Neural cell (in vitro differentiated cells): ENCODE results near the gene PPP3CA. TPM values are rescaled to one million over a fixed set of nuclear protein-coding genes. Genes with fewer than 3 reads are reported as not detected.

Experiments used
- H2AFZ ChIP-seq: fragments of 200-600, 300-800 bp; sonication (generic), shearing (Covaris generic); 2 replicates; pipeline ENCODE4 v1.6.0; 2014; ENCODE audit warnings: low read depth, mild to moderate bottlenecking, antibody characterized with exemption, low read length, moderate library complexity
- H3F3A ChIP-seq: fragments of 200-600 bp; shearing (Covaris generic); 2 replicates; pipeline ENCODE4 v1.6.1; 2016; ENCODE audit warnings: mild to moderate bottlenecking, moderate library complexity, mixed read lengths, antibody characterized with exemption, low read length; ENCODE audit not compliant: insufficient read depth, poor library complexity, severe bottlenecking
- H3K27ac ChIP-seq: fragments of 200-600, 300-800 bp; sonication (generic), shearing (Covaris generic); 2 replicates; pipeline ENCODE4 v1.5.1; 2014; ENCODE audit warnings: mild to moderate bottlenecking, low read length, moderate library complexity
- H3K27me3 ChIP-seq: fragments of 300-800, 200-600 bp; sonication (generic), shearing (Covaris generic); 2 replicates; pipeline ENCODE4 v1.6.0; 2014; ENCODE audit warnings: mild to moderate bottlenecking, low read depth, low read length, moderate library complexity; ENCODE audit not compliant: insufficient read depth
- H3K36me3 ChIP-seq: fragments of 300-800, 200-600 bp; sonication (generic), shearing (Covaris generic); 2 replicates; pipeline ENCODE4 v1.5.1; 2014; ENCODE audit warnings: mild to moderate bottlenecking, antibody characterized with exemption, low read length, moderate library complexity; ENCODE audit not compliant: insufficient read depth
- H3K4me2 ChIP-seq: fragments of 300-800, 200-600 bp; sonication (generic), shearing (Covaris generic); 2 replicates; pipeline ENCODE4 v1.6.0; 2014; ENCODE audit warnings: mild to moderate bottlenecking, low read length
- H3K4me3 ChIP-seq: fragments of 300-800, 200-600 bp; sonication (generic), shearing (Covaris generic); 2 replicates; pipeline ENCODE4 v1.5.1; 2014; ENCODE audit warnings: mild to moderate bottlenecking, low read length, moderate library complexity
- H3K79me2 ChIP-seq: fragments of 200-600 bp; shearing (Covaris generic); replicated peaks from 2 replicates; pipeline ENCODE4 v1.6.0; 2014; ENCODE audit warnings: mild to moderate bottlenecking, low read length, moderate library complexity; ENCODE audit not compliant: insufficient read depth
- H3K9ac ChIP-seq: fragments of 300-800, 200-600 bp; sonication (generic), shearing (Covaris generic); 2 replicates; pipeline ENCODE4 v1.6.1; 2016; ENCODE audit warnings: mild to moderate bottlenecking, low read length, mixed read lengths
- H3K9me2 ChIP-seq: fragments of 200-600 bp; shearing (Covaris generic); 2 replicates; pipeline ENCODE4 v1.6.1; 2016; ENCODE audit warnings: mild to moderate bottlenecking, low read length, mixed read lengths; ENCODE audit not compliant: insufficient read depth
- H3K9me3 ChIP-seq: fragments of 200-600, 300-800 bp; sonication (generic), shearing (Covaris generic); 2 replicates; pipeline ENCODE4 v1.6.1; 2016; ENCODE audit warnings: mild to moderate bottlenecking, mixed run types, low read length, moderate library complexity, mixed read lengths
- H4K20me1 ChIP-seq: fragments of 200-600 bp; shearing (Covaris generic); 2 replicates; pipeline ENCODE4 v1.6.1; 2016; ENCODE audit warnings: mild to moderate bottlenecking, mixed run types; ENCODE audit not compliant: insufficient read depth
- CTCF ChIP-seq: fragments of 450-650 bp; IDR thresholded peaks from 2 replicates; pipeline ENCODE4 v1.5.1; 2014; ENCODE audit warnings: antibody characterized with exemption, mild to moderate bottlenecking, moderate library complexity; ENCODE audit not compliant: poor library complexity, severe bottlenecking
- EP300 ChIP-seq: fragments of 450-650 bp; conservative IDR thresholded peaks from 2 replicates; pipeline ENCODE4 v1.6.1; 2014; ENCODE audit warnings: antibody characterized with exemption, mild to moderate bottlenecking, moderate library complexity; ENCODE audit not compliant: poor library complexity, severe bottlenecking
- EZH2 ChIP-seq: fragments of 200-600, 300-800 bp; shearing (Covaris generic), sonication (generic); IDR thresholded peaks from 2 replicates; pipeline ENCODE4 v1.6.1; 2014; ENCODE audit warnings: antibody characterized with exemption, low read length, borderline replicate concordance, mild to moderate bottlenecking; ENCODE audit not compliant: insufficient read depth, poor library complexity, severe bottlenecking
- MXI1 ChIP-seq: fragments of 450-650 bp; conservative IDR thresholded peaks from 2 replicates; pipeline ENCODE4 v1.6.1; 2014; ENCODE audit warnings: antibody characterized with exemption, mild to moderate bottlenecking; ENCODE audit not compliant: poor library complexity, severe bottlenecking
- POLR2AphosphoS5 ChIP-seq: IDR thresholded peaks from 2 replicates; pipeline ENCODE4 v1.6.1; 2012
- RAD21 ChIP-seq: fragments of 450-650 bp; conservative IDR thresholded peaks from 2 replicates; pipeline ENCODE4 v1.6.1; 2014; ENCODE audit warnings: antibody characterized with exemption, mild to moderate bottlenecking, moderate library complexity
- REST ChIP-seq: IDR thresholded peaks from 2 replicates; pipeline ENCODE4 v1.6.1; 2012; ENCODE audit warnings: borderline replicate concordance
- SMC3 ChIP-seq: fragments of 450-650 bp; conservative IDR thresholded peaks from 2 replicates; pipeline ENCODE4 v1.6.1; 2014; ENCODE audit warnings: antibody characterized with exemption, mild to moderate bottlenecking, moderate library complexity; ENCODE audit not compliant: poor library complexity
- TAF1 ChIP-seq: IDR thresholded peaks from 2 replicates; pipeline ENCODE4 v1.6.1; 2012; ENCODE audit warnings: low read depth
- polyA plus RNA-seq: library from polyadenylated mRNA; depleted of rRNA; stranded (reverse); fragments of >200 nt; gene quantifications from 2 replicates; pipeline ENCODE4 v1.2.3, GENCODE V29; 2014

PPP3CA gene
- polyA plus RNA-seq, 1 donor from 2014 or later: 78.2 TPM

GRCh38 chr4:101315041-101315440 lies 32.3 kb downstream of the PPP3CA start:
- Histone ChIP-seq H4K20me1 (no peaks in the 10 kb centered on the region), H3K36me3 (no peaks in the 10 kb centered on the region), H3K9ac (no peak overlapping the region), H3K79me2 (peaks cover 51% of the 10 kb centered on the region), H3K27ac (no peak overlapping the region), H3K9me3 (peaks cover under 1% of the 10 kb centered on the region), H3K27me3 (no peaks in the 10 kb centered on the region), H3K9me2 (no peaks in the 10 kb centered on the region), H3K4me2 (no peak overlapping the region), H3F3A (no peaks in the 10 kb centered on the region), H3K4me3 (no peak overlapping the region), H2AFZ (no peak overlapping the region)
- no peak for TF ChIP-seq CTCF
- TF ChIP-seq POLR2AphosphoS5: no peak
- TF ChIP-seq EZH2: no peak
- no peak for TF ChIP-seq TAF1
- no peak for TF ChIP-seq REST
- no peak for TF ChIP-seq EP300
- TF ChIP-seq RAD21: no peak
- no peak for TF ChIP-seq SMC3

GRCh38 chr4:101309925-101310324 lies 37.4 kb downstream of the PPP3CA start:
- no peaks in the 10 kb centered on the region for H3K9me3 ChIP-seq
- no peak overlapping the region for H3K4me3 ChIP-seq
- no peaks in the 10 kb centered on the region for H4K20me1 ChIP-seq
- H3K27me3 ChIP-seq: no peaks in the 10 kb centered on the region
- H2AFZ ChIP-seq: no peak overlapping the region
- no peak overlapping the region for H3K4me2 ChIP-seq
- H3K79me2 ChIP-seq: peaks cover 44% of the 10 kb centered on the region
- H3K27ac ChIP-seq: no peak overlapping the region
- H3F3A ChIP-seq: no peaks in the 10 kb centered on the region
- no peak for TF ChIP-seq CTCF
- no peak for TF ChIP-seq SMC3
- TF ChIP-seq EZH2: no peak
- TF ChIP-seq RAD21: no peak
- no peak for TF ChIP-seq MXI1
- no peak for TF ChIP-seq TAF1
- no peak for TF ChIP-seq REST
- no peak for TF ChIP-seq EP300
- no peak for TF ChIP-seq POLR2AphosphoS5
- no peaks in the 10 kb centered on the region for H3K36me3 ChIP-seq
- H3K9me2 ChIP-seq: no peaks in the 10 kb centered on the region
- H3K9ac ChIP-seq: no peak overlapping the region
